AG10803 (cell line): Measurements from ENCODE around the gene CSRP2.

Experiments
- DNase-seq: peaks from one replicate; pipeline ENCODE4 v3.0.0; 2010; ENCODE audit warnings: low read depth
- H3K4me3 ChIP-seq: 2 replicates; pipeline ENCODE4 v1.5.1; 2011; ENCODE audit warnings: mild to moderate bottlenecking, low read length, control low read depth
- CTCF ChIP-seq: conservative IDR thresholded peaks from 2 replicates; pipeline ENCODE4 v1.5.1; 2011; ENCODE audit warnings: mild to moderate bottlenecking, low read length, control low read depth, inconsistent platforms

CSRP2 gene

DNA sequence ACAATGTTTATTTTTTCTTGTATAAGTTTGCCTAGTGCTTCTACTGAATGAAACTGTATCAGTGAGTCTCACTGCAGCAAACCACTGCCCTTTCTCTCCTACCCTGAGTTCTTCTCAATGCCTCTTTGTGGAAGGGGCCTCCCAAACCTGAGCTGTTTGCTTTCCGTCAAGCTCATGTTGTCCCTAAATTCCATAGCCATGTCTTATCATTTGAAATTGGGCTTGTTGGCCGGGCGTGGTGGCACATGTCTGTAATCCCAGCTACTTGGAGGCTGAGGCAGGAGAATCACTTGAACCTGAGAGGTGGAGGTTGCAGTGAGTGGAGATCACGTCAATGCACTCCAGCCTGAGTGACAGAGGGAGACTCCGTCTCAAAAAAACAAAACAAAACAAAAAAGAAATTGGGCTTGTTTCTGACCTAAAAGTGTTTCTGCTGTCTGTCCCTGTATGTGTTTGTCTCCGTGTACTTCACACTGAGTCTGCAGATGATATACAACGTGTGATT lies 1.8 kb upstream of the CSRP2 start:
- no peak overlapping the region for H3K4me3 ChIP-seq
- TF ChIP-seq CTCF, result no peak
- no peak for DNase-seq

DNA sequence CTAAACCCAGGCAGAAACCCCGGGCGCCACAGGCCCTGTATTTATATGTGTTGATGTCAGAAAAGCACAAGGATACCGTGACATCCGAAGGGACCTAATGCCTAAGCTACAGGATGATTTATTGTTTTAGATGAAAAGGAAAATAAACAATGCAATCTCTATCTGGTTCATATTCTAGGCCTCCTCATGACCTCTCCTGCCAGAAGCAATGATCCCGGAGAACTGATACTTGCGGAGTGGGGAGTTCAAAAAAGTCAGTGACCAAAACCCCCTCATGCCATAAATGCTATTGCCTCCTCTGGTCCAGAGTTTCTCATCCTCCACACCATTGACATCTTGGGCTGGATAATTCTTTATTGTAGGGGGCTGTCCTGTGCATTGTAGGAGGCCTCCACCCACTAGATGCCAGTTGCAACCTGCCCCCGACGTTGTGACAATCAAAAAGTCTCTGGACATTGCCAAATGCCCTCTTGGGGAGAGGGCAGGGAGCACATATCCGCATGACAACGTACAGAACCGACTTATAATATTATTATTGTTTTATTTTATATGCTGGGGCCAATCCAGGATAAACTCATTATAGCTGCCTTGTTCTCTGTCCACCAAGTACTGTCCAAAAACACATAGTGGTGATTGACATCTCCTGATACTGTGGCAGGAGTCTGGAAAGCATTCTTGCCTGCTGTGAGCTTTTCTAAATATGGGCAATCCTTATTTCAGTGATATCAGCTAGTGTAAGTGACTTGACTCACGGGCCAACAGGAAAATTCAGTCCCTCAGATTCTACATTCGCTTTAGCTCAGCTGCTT lies 1.1 kb upstream of the CSRP2 start:
- H3K4me3 ChIP-seq, result peak overlapping the region; percentile 89
- TF ChIP-seq CTCF, result no peak
- no peak for DNase-seq

DNA sequence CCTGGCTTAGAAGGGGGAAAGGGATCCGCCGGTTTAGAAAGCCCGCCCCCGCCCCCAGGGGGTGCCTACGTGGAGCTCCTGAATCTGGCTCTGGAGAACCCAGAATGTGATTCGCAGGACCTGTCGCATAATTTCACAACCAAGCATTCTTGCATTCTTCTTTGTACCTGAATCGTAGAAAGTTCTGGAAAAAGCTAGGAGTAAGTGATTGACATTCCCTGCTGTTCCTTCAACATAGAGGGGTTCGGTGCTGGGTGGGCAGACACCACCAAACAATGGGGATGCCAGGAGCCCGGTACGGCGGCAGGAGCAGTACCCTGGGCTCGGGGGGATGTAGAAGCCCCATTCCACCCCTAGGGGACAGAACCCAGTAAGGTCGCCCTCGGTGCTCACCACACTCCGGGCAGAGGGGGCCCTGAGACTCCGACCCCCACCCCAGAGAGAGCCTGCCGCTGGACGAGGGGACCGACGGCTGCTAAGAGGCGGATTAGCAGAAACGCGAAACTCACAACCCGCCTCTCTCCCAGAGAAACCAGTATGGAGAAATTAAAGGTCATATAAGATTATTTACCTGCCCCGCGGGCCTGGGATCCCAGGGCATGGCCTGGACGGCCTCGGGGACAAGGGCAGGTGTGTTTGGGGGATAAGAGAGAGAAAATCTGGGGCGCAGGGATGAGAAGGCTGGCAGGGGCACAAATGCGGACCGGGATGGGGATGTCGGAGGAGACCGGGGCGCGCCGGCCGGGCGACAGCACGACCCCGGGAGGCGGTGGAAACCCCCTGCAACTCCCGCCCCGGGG lies 520 bp downstream of the CSRP2 start:
- peak; percentile 33; the same call in 1 of the 2 replicates for TF ChIP-seq CTCF
- peak overlapping the region; percentile 89 for H3K4me3 ChIP-seq
- no peak for DNase-seq

GRCh38 chr12:76876696-76877229 lies 2.1 kb downstream of the CSRP2 start:
- DNase-seq, result no peak
- peak overlapping the region; percentile 89 for H3K4me3 ChIP-seq
- TF ChIP-seq CTCF, result no peak; the same call in 1 of the 2 replicates

DNA sequence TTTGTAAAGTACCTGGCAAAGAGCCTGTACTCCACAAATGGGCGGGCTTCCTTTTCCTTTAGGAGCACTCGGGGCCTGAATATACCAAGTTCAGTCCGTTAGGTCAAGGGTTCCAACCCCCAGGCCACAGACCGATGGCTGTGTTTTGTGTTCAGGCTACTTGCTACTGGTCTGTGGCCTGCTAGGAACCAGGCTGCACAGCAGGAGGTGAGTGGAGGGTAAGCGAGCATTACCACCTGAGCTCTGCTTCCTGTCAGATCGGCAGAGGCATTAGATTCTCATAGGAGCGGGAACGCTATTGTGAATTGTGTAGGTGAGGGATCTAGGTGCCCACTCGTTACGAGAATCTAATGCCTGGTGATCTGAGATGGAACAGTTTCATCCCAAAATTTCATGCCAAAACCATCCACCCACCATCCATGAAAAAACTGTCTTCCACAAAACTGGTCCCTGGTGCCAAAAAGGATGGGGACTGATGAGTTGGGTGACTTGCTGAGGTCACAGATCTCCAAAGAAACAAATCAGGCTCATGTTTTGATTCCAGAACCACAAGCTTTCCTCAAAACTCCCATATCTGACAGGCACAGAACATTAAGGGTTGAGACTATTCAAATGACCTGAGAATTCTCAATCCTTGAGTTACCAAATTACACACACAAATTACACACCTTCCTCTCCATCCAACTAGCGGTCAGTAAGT lies 4.2 kb downstream of the CSRP2 start:
- H3K4me3 ChIP-seq, result no peak overlapping the region
- DNase-seq, result no peak
- no peak for TF ChIP-seq CTCF

- no peak for DNase-seq
- no peak overlapping the region for H3K4me3 ChIP-seq
Observed at GRCh38 chr12:76874027-76874426, 4.8 kb downstream of the CSRP2 start.

More at GRCh38 chr12:76874027-76874426, 4.8 kb downstream of the CSRP2 start:
- no peak for TF ChIP-seq CTCF
